SW 1271 (cell line): ENCODE measurements around the gene FAM20C.
"Not testable (repeated sequence)": the region's sequence is repeated elsewhere in the genome, so short reads cannot be mapped to it uniquely, and the experiment has no call there.

Experiments
- DNase-seq, 2 experiments: peaks; one replicate each; lab custom pipeline; 2025; lab: John Stamatoyannopoulos, UW

The FAM20C gene

DNA sequence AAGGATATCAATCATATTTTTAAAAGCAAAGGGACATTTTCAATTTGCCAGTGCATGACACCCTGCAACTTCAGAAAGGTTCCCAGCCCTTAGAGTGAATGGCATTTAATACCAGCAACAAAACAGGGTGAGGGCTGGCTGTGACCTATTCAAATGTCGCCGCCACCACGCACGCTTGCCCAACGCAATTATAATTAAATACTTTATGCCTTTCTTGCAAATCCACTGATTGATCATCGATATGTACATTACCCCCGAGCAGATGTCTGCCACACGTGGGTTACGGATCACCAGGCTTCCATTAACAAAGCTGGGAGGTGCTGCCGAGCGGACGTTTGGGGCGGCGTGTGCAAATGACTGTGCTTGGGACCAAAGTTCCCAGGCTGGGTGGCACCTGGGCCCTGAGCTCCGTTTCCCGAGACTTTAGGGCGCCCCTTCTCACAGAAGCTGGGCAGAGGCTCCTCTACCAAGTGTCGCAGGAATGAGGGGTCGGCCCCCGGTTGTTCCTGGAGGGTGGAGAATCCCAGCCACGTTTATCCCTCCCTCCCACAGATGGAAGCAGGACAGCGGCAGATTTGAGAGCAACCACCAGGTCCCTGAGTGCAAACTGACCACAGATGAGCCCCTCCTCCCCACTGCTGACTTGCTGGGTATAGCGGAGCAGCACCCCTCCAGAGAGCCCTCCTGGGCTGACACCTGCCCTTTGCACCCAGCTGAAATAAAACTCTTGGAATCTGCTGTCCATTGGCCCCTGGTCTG lies 101.5 kb downstream of the FAM20C start:
- no peak for DNase-seq

- DNase-seq = no peak
Measured at GRCh38 chr7:294440-295154, 102.2 kb downstream of the FAM20C start.

DNA sequence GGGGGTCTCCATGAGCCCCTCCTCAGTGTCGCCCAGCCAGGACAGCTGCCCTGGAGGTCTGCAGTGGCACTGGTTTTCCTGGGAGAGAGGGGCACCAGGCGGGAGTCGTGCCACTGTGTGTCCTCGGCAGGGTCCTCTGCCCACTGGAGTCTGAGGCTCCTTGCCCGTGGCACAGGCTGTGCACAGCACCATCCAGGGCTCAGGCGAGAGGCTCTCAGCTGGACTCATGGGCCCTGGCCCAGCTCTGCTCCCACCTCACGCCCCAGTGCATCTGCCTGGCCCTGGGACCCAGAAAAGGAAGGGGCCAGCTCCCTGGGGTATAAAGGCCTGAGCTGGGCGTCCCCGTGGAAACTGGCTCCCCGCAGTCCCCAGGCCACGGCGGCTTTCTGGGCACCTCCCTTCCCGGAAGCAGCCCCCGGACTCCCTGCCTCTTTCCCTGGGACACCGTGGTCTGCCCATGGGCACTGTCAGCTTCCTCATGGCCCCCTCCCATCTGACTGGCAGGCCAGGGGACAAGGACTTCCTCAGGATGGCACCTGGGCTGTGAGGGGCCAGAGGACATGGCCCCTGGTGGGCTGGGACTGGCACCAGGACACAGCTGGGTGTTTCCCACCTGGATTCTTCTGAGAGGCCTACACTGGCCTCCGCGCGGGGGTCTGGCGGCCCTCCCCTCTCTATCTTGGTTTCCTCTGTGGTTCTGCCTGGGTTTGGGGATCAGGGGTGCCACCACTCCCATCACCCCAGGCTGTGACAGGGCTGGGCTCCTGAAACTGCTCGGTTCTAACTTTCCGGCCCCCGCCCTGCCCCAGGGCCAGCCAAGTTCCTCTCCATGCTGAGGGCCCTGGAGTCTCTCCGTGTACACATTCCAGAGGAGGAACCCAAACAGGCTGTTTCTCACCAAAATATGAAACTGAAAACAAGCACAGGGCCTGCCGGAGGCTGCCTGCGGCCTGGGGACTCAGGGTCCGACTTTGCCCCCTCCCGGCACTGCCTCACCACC lies 103.1 kb downstream of the FAM20C start:
- no peak for DNase-seq

GRCh38 chr7:296373-296945 lies 104.1 kb downstream of the FAM20C start:
- DNase-seq = no peak

DNA sequence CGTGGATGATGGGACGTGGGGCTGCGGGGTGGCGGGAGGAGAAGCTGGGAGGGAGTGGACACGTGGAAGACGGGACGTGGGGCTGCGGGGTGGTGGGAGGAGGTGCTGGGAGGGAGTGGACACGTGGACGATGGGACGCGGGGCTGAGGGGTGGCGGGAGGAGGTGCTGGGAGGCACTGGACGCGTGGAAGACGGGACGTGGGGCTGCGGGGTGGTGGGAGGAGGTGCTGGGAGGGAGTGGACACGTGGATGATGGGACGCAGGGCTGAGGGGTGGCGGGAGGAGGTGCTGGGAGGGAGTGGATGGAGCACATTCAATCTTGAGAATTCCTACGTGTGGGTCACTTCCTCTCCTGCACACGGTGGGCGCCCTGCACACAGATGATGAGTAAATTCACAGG lies 104.8 kb downstream of the FAM20C start:
- not testable (repeated sequence) for DNase-seq

GRCh38 chr7:297611-298374 lies 105.4 kb downstream of the FAM20C start:
- DNase-seq = no peak

DNA sequence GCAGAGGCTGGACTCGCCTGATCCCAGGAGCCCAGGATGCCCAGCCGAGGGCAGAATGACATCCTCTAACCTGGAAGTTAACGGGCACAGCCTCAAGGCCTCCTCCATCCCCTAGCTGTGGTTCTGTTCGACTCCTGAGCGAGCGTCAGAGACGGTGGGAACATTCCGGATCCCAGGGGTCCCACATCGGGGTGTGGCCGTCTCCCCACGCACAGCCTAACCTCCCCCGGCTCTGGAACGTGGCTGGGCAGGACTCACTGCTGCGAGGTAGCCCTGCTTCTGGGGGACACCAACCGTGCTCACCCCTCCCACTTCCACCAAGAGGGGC lies 106.0 kb downstream of the FAM20C start:
- DNase-seq = no peak

- no peak for DNase-seq
Measured at GRCh38 chr7:298743-299142, 106.4 kb downstream of the FAM20C start.

- no peak for DNase-seq
Measured at GRCh38 chr7:299169-299568, 106.8 kb downstream of the FAM20C start.

DNA sequence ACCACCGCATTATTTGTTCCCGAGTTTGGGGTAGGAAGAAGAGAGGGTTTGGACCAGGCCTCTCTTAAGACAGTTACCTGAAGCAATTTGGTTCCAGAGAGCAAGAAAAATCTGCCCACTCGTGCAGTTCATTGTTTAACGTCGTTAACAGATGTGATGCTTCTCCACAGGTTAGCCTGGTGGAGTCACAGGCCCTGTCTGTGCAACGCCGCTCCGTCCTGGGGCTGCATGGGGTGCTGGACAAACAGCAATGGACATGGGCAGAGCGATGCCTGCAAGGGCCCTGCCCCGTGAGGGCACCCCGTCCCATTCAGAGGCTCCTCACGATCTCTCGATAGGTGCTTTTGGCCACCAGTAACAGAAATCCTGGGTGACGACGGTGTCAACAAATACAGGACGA lies 107.3 kb downstream of the FAM20C start:
- no peak for DNase-seq

GRCh38 chr7:300048-300447 lies 107.7 kb downstream of the FAM20C start:
- no peak for DNase-seq

DNA sequence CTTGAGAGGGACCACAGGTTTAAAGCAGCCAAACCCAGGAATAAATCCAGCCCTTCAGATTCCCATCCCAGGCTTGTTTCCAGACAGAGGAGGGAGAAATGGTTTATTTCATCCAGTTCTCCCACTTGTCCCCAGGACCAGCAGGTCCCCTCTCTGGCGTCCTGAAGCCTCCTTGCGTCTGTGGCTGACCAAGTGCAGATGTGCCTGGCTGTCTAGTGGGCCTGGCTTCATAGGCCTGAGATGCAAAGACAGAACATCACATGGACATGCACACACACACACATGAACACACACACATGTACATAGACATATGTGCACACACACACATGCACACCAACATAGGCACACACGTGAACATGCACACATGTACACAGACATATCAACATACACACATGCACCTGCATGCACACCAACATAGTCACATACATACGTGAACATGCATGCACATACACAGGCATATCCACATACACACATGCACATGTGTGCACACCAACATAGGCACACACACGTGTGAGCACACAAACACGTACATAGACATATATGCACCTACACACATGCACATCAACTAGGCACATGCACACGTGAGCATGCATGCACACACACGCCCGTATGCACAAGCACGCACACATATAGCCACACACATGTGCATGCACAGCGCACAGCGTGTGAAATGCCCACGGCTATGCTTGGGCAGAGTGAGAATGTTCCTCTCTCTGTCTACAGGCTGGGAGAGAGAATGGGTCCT lies 108.3 kb downstream of the FAM20C start:
- no peak for DNase-seq

DNA sequence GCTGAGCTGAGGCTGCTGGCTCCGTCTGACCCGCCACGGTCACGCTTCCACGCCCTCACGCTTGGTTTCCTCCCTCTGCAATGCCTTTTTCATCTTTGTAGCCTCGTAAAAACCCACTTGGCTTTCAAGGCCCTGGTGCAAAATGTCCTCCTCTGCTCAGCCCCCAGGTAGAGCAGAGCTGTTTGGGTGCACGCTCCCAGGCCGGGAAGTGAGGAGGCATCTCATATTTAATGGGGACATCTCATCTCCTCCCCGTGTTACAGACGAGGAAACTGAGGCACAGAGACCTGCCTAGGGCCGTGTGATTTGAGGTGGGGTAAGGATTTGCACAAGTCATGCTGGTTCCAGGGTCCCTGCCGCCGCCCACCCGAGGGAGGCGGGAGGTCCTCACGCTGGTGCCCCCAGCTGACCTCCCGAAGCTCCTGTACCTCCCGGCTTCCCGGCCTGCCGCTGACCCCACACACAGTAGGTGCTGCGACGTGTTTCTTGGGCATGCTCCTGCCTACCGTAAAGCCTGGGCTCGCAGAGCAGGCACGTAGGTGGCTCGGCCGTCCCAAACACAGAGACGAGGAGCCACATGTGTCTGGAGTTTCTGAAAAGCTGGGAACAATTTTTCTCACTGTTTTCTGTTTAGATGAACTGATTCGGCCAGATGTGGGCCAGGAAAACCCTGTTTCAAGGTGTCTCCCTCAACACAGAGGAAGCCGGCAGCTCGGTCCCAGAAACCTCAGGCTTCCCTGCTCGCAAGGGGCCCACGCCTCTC lies 109.1 kb downstream of the FAM20C start:
- no peak for DNase-seq

DNA sequence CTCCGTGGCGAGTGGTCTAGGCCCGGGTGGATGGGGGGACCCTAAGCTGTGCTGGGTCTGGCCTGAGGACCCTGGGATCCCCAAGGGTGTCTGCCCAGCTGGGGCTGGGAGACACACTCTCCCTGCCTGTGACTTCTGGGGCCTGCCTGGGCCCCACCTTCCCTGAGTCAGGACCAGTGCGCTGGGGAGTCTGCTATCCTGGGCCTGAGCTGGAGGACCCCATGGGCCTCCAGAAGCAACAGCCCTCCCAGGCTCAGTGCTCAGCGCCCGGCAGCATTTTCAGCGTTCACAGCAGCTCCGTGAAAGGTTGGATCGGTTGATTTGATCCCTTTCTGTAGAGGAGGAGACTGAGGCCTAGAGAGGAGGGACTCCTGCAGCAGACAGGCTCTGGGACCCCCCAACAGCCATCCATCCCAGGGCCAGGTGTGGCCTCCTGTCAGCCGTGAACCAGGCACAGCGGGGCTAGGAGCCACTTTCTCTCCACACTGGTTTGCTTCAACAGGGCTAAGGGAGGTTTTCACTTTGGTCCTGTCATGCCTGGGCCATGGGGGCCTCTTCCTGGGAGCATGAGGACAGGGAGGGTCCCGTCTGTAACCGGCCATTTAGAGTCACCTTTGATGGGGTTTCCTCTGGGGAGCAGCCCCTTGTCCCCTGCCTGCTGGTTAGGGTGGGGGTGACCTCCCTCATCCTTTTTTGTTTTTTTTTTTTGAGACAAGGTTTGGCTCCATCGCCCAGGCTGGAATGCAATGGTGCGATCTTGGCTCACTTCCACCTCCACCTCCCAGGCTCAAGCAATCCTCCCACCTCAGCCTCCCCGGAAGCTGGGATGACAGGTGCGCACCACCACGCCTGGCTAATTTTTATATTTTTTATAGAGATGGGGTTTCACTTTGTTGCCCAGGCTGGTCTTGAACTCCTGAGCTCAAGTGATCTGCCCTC lies 110.0 kb downstream of the FAM20C start:
- DNase-seq = no peak

- no peak for DNase-seq
Measured at GRCh38 chr7:303425-303824, 111.1 kb downstream of the FAM20C start.

GRCh38 chr7:303884-304573 lies 111.7 kb downstream of the FAM20C start:
- DNase-seq = no peak

DNA sequence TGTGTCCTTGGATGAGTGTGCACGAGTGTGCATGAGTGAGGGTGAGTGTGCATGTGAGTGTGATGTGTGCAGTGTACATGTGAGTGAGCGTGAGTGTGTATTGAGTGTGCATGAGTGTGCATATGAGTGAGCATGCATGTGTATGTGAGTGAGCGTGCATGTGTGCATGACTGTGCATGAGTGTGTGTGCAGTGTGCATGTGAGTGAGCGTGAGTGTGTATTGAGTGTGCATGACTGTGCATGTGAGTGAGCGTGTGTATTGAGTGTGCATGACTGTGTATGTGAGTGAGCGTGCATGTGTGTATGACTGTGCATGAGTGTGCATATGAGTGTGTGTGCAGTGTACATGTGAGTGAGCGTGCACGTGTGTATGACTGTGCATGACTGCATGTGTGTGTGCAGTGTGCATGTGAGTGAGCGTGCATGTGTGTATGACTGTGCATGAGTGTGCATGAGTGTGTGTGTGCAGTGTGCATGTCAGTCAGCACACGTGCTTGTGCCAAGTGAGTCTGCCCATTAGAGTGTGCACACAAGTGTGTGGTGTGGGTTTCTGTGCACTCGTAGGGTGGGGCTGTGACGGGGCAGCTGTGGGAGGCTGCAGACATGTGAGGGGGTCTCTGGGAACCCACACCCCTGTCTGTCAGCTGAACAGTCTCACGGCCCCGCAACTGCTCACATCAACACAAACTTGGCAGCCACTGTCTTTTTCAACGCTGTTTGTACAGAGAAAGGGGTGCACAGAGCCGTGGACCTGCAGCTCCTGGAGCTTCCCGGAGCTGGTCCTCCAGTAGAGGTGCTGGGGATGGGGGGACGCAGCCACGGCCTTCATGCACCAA lies 112.4 kb downstream of the FAM20C start:
- no peak for DNase-seq
